ENCODE measurements around the gene IL24. TPM values are rescaled to one million over a fixed set of nuclear protein-coding genes. Genes with fewer than 3 reads are reported as not detected.

IL24 gene
- polyA plus RNA-seq, 1 donor (not counting 4 experiments of a cell fraction or from before 2014, with no cell fraction given): 2.3 TPM

GRCh38 chr1:206868264-206868663, 29.0 kb upstream of the IL24 start:
- dilution Hi-C loops (cut with MboI; ENCODE audit: extremely low pct_ligation_motif_present, low sequenced_read_pairs): no loop called here
- Histone ChIP-seq H3K27ac (ENCODE audit: control insufficient read depth, insufficient read depth, low read length) (no peak overlapping the region), H3K36me3 (ENCODE audit: control insufficient read depth in 2 of 2, extremely low read depth in 1 of 2, insufficient read depth in 2 of 2, low read length in 2 of 2) (peaks cover 0 to 10% of the 10 kb centered on the region in 2 experiments), H2AFZ (ENCODE audit: control insufficient read depth, low read length) (no peak overlapping the region), H4K20me1 (ENCODE audit: control insufficient read depth, extremely low read depth, insufficient read depth, low read length) (no peaks in the 10 kb centered on the region), H3K4me3 (ENCODE audit: control insufficient read depth in 2 of 3, extremely low read depth in 1 of 3, insufficient read depth in 2 of 3, low read depth in 1 of 3, low read length in 3 of 3) (no peak overlapping the region), H3K4me1 (ENCODE audit: control insufficient read depth, extremely low read depth, insufficient read depth, low read length) (peaks cover 43% of the 10 kb centered on the region), H3K9me1 (ENCODE audit: control insufficient read depth, extremely low read depth, insufficient read depth, low read length) (no peaks in the 10 kb centered on the region), H3K9ac (ENCODE audit: control insufficient read depth, extremely low read depth, insufficient read depth, low read length) (no peak overlapping the region), H3K79me2 (ENCODE audit: control insufficient read depth, insufficient read depth, low read length) (no peaks in the 10 kb centered on the region), H3K4me2 (ENCODE audit: control insufficient read depth, extremely low read depth, insufficient read depth, low read depth, low read length) (peak overlapping the region; percentile 14), H3K9me3 (ENCODE audit: control insufficient read depth, low read depth, low read length) (no peaks in the 10 kb centered on the region), H3K27me3 (ENCODE audit: control insufficient read depth, extremely low read depth, insufficient read depth, low read length) (no peaks in the 10 kb centered on the region)
- TF ChIP-seq CTCF (optimal IDR thresholded peaks at IDR 0.05 in 1 of 3, IDR thresholded peaks at IDR 0.05 in 1 of 3, conservative IDR thresholded peaks at IDR 0.05 in 1 of 3; ENCODE audit: extremely low read depth in 1 of 3, insufficient read depth in 2 of 3, low read length in 3 of 3) (no peak), EZH2 (IDR thresholded peaks at IDR 0.05; ENCODE audit: low read length) (no peak)
- FAIRE-seq (no peak), DNase-seq (ENCODE audit: low read depth, low spot score) (no peak)

- dilution Hi-C loops (cut with MboI; ENCODE audit: extremely low pct_ligation_motif_present, low sequenced_read_pairs): no loop called here
- TF ChIP-seq EZH2 (IDR thresholded peaks at IDR 0.05; ENCODE audit: low read length) (no peak), CTCF (optimal IDR thresholded peaks at IDR 0.05 in 1 of 3, IDR thresholded peaks at IDR 0.05 in 1 of 3, conservative IDR thresholded peaks at IDR 0.05 in 1 of 3; ENCODE audit: extremely low read depth in 1 of 3, insufficient read depth in 2 of 3, low read length in 3 of 3) (no peak)
- FAIRE-seq: no peak
Measured at GRCh38 chr1:206872139-206872538, 25.1 kb upstream of the IL24 start.

More at GRCh38 chr1:206872139-206872538, 25.1 kb upstream of the IL24 start:
- H3K79me2 ChIP-seq (ENCODE audit: control insufficient read depth, insufficient read depth, low read length): no peaks in the 10 kb centered on the region
- H3K4me3 ChIP-seq (ENCODE audit: control insufficient read depth in 2 of 3, extremely low read depth in 1 of 3, insufficient read depth in 2 of 3, low read depth in 1 of 3, low read length in 3 of 3): no peak overlapping the region
- no peak overlapping the region for H3K4me2 ChIP-seq (ENCODE audit: control insufficient read depth, extremely low read depth, insufficient read depth, low read depth, low read length)
- no peaks in the 10 kb centered on the region for H3K27me3 ChIP-seq (ENCODE audit: control insufficient read depth, extremely low read depth, insufficient read depth, low read length)
- peaks cover 27% of the 10 kb centered on the region for H3K4me1 ChIP-seq (ENCODE audit: control insufficient read depth, extremely low read depth, insufficient read depth, low read length)
- H3K9me3 ChIP-seq (ENCODE audit: control insufficient read depth, low read depth, low read length): peaks cover under 1% of the 10 kb centered on the region
- H3K9me1 ChIP-seq (ENCODE audit: control insufficient read depth, extremely low read depth, insufficient read depth, low read length): no peaks in the 10 kb centered on the region
- no peak for DNase-seq (ENCODE audit: low read depth, low spot score)
- no peaks in the 10 kb centered on the region for H4K20me1 ChIP-seq (ENCODE audit: control insufficient read depth, extremely low read depth, insufficient read depth, low read length)
- no peak overlapping the region for H3K9ac ChIP-seq (ENCODE audit: control insufficient read depth, extremely low read depth, insufficient read depth, low read length)
- no peak overlapping the region for H3K27ac ChIP-seq (ENCODE audit: control insufficient read depth, insufficient read depth, low read length)
- no peak overlapping the region for H2AFZ ChIP-seq (ENCODE audit: control insufficient read depth, low read length)
- peaks cover 0 to 10% of the 10 kb centered on the region in 2 experiments for H3K36me3 ChIP-seq (ENCODE audit: control insufficient read depth in 2 of 2, extremely low read depth in 1 of 2, insufficient read depth in 2 of 2, low read length in 2 of 2)
